ENCODE measurements around the gene SBK3. TPM values are rescaled to one million over a fixed set of nuclear protein-coding genes. Genes with fewer than 3 reads are reported as not detected.

Gene SBK3
- total RNA-seq, 3 donors from 2014 or later = 1.3 TPM; not detected in 2

DNA sequence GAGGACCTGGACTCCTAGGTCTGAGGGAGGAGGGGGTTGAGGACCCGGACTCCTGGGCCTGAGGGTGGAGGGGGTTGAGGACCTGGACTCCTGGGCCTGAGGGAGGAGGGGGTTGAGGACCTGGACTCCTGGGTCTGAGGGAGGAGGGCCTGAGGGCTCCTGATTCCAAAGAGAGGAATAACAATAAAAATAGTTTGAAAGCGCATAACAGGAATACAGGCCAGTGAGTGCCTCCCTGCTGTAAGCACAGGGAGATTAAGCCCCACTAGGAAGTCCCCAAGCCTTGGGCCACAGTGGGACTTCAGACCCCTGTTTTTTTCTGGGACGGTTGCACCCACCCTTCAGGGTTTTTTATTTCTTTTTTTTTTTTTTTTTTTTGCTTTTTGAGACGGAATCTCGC, 7.2 kb downstream of the SBK3 start:
- TF ChIP-seq POLR2AphosphoS5 (IDR thresholded peaks at IDR 0.05) = no peak
- no peak for TF ChIP-seq POLR2A (IDR thresholded peaks at IDR 0.05)
- TF ChIP-seq, protein P1, sequence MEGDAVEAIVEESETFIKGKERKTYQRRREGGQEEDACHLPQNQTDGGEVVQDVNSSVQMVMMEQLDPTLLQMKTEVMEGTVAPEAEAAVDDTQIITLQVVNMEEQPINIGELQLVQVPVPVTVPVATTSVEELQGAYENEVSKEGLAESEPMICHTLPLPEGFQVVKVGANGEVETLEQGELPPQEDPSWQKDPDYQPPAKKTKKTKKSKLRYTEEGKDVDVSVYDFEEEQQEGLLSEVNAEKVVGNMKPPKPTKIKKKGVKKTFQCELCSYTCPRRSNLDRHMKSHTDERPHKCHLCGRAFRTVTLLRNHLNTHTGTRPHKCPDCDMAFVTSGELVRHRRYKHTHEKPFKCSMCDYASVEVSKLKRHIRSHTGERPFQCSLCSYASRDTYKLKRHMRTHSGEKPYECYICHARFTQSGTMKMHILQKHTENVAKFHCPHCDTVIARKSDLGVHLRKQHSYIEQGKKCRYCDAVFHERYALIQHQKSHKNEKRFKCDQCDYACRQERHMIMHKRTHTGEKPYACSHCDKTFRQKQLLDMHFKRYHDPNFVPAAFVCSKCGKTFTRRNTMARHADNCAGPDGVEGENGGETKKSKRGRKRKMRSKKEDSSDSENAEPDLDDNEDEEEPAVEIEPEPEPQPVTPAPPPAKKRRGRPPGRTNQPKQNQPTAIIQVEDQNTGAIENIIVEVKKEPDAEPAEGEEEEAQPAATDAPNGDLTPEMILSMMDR (IDR thresholded peaks at IDR 0.05) = no peak
- intact Hi-C loops (cut with DNase I; ENCODE audit: low total_unique reads) = no loop called here
- H3K9me3 ChIP-seq = no peaks in the 10 kb centered on the region

DNA sequence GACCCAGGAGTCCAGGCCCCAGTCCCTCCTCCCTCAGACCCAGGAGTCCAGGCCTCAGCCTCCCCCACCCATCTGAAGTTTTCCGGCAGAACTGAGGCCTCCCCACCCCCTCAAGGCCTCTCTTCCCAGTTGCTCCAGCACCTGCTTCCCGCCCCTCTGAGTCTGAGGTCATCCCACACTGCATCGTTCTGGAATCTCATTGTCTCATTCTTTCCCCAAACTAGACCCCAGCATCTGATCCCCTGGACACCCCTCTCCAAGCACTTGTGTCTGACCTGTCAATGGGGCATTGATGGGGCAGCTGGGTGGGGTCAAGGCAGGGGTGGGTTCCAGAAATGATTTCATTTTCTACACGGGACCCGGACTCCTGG, 7.6 kb downstream of the SBK3 start:
- DNase-seq (ENCODE audit: low spot score in 2 of 2) = no peak
- Histone ChIP-seq H3K27ac (no peak overlapping the region), H3K4me3 (no peak overlapping the region), H3K27me3 (no peaks in the 10 kb centered on the region), H3K4me1 (no peaks in the 10 kb centered on the region), H3K9me3 (no peaks in the 10 kb centered on the region), H3K36me3 (no peaks in the 10 kb centered on the region)
- intact Hi-C loops (cut with DNase I; ENCODE audit: low total_unique reads) = no loop called here
- TF ChIP-seq POLR2AphosphoS5 (IDR thresholded peaks at IDR 0.05) (no peak), POLR2A (IDR thresholded peaks at IDR 0.05) (no peak)
- TF ChIP-seq, protein P1 (IDR thresholded peaks at IDR 0.05) = no peak

More for the DNA sequence above, 7.2 kb downstream of the SBK3 start:
- Histone ChIP-seq H3K4me3 (no peak overlapping the region), H3K27me3 (no peaks in the 10 kb centered on the region), H3K4me1 (no peaks in the 10 kb centered on the region), H3K27ac (no peak overlapping the region), H3K36me3 (no peaks in the 10 kb centered on the region)
- no peak for DNase-seq (ENCODE audit: low spot score in 2 of 2)

DNA sequence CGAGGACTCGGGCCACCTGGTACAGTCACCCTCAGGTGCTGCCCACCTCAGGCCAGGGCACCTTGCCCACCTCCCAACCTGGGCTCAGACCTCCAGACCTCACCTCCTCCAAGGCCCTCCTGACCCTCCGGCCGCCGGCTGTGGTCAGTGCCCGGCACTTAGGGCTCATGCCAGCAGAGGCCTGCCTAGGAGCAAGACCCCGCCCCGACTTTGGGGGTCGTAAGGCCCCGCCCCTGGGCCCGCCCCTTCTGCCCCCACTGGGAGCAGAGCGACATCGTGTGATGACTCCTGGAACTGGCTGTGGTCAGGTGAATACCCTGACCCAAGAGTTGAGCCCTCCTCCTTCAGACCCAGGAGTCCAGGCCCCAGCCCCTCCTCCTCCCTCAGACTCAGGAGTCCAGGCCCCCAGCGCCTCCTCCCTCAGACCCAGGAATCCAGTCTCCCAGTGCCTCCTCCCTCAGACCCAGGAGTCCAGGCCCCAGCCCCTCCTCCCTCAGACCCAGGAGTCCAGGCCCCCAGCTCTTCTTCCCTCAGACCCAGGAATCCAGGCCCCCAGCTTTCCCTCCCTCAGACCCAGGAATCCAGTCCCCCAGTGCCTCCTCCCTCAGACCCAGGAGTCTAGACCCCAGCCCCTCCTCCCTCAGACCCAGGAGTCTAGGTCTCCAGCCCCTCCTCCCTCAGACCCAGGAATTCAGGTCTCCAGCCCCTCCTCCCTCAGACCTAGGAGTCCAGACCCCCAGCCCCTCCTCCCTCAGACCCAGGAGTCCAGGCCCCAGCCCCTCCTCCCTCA, 8.2 kb downstream of the SBK3 start, which contains the start of gene SBK2:
SBK2 (minus strand) TSS at position 183 of the 790 bp plus-strand sequence. CDS start 839 bp downstream, outside the sequence.
- no peak within 1 kb of the TSS for H3K4me3 ChIP-seq
- H3K36me3 ChIP-seq = no peaks in the 10 kb centered on the region
- no peaks in the 10 kb centered on the region for H3K9me3 ChIP-seq
- no peaks in the 10 kb centered on the region for H3K27me3 ChIP-seq
- DNase-seq (ENCODE audit: low spot score in 2 of 2) = no peak
- intact Hi-C loops (cut with DNase I; ENCODE audit: low total_unique reads) = no loop called here
- no peak within 1 kb of the TSS for H3K27ac ChIP-seq
- H3K4me1 ChIP-seq = no peaks in the 10 kb centered on the region
- no peak for TF ChIP-seq POLR2A (IDR thresholded peaks at IDR 0.05)
- no peak for TF ChIP-seq POLR2AphosphoS5 (IDR thresholded peaks at IDR 0.05)
- TF ChIP-seq, protein P1 (IDR thresholded peaks at IDR 0.05) = no peak

DNA sequence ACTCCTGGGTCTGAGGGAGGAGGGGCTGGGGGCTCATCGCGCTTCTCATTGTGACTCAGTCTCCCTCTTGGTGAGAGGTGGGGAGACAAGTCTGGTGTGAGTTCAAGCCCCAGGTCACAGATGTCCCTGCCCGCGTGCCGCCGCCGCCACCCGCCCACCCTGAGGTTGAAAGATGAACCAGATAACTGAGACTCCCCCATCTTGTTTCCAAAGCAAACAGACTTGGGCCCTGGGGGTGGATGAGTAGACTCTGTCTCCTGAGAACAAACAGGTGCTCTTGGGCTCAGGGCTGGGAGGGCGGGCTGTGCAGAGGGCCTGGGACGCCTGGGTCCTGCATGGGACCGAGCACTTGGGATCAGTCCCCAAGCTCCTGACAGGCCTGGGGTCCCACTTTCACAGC, 9.0 kb downstream of the SBK3 start:
- H3K27me3 ChIP-seq = no peaks in the 10 kb centered on the region
- no peaks in the 10 kb centered on the region for H3K4me1 ChIP-seq
- no peak for TF ChIP-seq POLR2AphosphoS5 (IDR thresholded peaks at IDR 0.05)
- TF ChIP-seq POLR2A (IDR thresholded peaks at IDR 0.05) = no peak
- TF ChIP-seq, protein P1 (IDR thresholded peaks at IDR 0.05) = no peak
- intact Hi-C loops (cut with DNase I; ENCODE audit: low total_unique reads) = no loop called here
- H3K4me3 ChIP-seq = no peak overlapping the region
- no peaks in the 10 kb centered on the region for H3K36me3 ChIP-seq
- no peak for DNase-seq (ENCODE audit: low spot score in 2 of 2)
- H3K27ac ChIP-seq = no peak overlapping the region
- H3K9me3 ChIP-seq = no peaks in the 10 kb centered on the region

DNA sequence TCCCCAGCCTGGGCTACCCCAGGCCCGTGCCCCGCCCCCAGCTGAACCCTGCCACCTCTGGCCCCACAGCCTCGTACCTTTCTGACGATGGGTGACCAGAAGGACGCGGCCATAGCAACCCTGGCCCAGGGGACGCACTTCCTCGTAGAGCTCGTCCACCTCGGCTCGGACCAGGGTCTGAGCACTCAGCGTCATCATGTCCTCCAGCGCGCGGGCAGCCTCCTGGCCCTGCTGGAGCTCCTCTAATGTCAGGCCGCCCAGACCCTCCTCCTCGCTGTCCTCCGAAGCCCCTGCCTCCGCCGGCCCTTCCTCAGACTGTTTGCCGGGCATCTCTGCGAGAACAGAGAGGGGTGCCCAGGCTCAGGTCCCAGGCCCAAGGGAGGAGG, 9.4 kb downstream of the SBK3 start:
- H3K4me3 ChIP-seq = no peak overlapping the region
- TF ChIP-seq POLR2A (IDR thresholded peaks at IDR 0.05) = no peak
- TF ChIP-seq, protein P1 (IDR thresholded peaks at IDR 0.05) = no peak
- TF ChIP-seq POLR2AphosphoS5 (IDR thresholded peaks at IDR 0.05) = no peak

More for the DNA sequence above, 9.4 kb downstream of the SBK3 start:
- Histone ChIP-seq H3K4me1 (no peaks in the 10 kb centered on the region), H3K9me3 (no peaks in the 10 kb centered on the region), H3K27me3 (no peaks in the 10 kb centered on the region), H3K36me3 (no peaks in the 10 kb centered on the region), H3K27ac (no peak overlapping the region)
- no peak for DNase-seq (ENCODE audit: low spot score in 2 of 2)
- intact Hi-C loops (cut with DNase I; ENCODE audit: low total_unique reads) = no loop called here
